NCI-H1694 treated with DMSO at 0.1 percent for 48 hours (cell line): ENCODE measurements around the gene DAD1.
"Not testable (repeated sequence)": the region's sequence is repeated elsewhere in the genome, so short reads cannot be mapped to it uniquely, and the experiment has no call there.

Source experiments
- DNase-seq: peaks from one replicate; lab custom pipeline; 2025; lab: John Stamatoyannopoulos, UW

Gene DAD1

GRCh38 chr14:22598896-22599244 lies 9.8 kb upstream of the DAD1 start:
- no peak for DNase-seq

- DNase-seq, result peak; percentile 31
These were observed 9.3 kb upstream of the DAD1 start, which contains the start of gene ABHD4 for GRCh38 chr14:22598099-22598895. TSS of gene ABHD4 (plus strand) at chr14:22598300. CDS start at chr14:22598307, 7 bp downstream.

DNA sequence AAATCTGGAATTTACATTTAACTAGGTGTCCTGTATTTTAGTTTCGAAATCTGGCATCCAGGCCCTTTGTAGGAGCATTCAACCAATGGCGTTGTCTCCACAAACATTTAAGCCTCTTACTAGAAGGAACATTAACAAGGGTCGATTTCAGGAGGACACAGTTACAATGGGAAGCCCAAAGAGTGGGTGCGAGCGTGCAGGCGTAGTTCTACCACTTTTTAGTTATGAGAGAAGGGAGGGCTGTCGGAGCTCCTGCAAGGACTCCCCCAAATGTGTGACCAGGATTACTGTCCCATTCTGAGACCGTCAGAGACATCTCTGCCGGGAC lies 8.7 kb upstream of the DAD1 start:
- DNase-seq, result no peak

GRCh38 chr14:22597265-22597664 lies 8.2 kb upstream of the DAD1 start:
- DNase-seq, result no peak

DNA sequence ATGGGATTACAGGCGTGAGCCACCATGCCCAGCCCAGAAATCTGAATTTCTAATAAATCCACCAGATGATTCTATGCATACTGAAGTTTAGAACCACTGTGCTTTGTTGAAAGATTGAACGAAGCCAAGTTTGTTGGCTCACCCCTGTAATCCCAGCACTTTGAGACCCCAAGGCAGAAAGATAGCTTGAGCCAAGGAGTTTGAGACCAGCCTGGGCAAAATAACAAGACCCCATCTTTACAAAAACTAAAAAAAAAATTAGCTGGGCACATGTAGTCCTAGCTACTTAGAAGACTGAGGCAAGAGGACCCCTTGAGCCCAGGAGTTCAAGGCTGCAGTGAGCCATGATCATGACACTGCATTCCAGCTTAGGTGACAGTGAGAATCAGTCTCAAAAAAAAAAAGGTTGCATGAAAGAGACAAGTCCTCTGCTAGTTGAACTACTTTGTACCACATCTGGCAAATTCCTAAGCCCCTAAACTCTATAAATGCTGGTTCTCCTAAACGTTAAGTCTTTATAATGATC lies 7.4 kb upstream of the DAD1 start:
- DNase-seq, result no peak

DNA sequence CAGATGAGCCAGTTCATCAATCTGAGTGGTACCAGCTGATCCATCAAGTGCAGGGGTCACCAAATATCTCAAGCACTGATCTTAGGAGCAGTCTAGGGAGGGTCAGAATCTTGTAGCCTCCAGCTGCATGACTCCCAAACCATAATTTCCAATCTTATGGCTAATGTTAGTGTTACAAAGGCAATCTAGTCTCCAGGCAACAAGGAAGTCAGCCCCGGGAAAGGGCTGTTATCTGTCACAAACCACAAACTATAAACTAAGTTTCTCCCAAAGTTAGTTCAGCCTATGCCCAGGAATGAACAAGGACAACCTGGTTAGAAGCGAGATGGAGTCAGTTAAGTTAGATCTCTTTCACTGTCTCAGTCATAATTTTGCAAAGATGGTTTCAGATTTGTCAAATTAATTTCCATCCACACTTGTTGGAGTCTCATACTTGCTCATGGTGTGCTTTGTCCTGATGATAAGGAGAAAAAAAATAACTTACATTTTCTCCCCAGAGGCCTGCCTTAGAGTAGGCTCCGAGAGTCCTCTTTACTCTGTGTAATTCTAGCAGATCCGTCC lies 5.2 kb upstream of the DAD1 start:
- no peak for DNase-seq

DNA sequence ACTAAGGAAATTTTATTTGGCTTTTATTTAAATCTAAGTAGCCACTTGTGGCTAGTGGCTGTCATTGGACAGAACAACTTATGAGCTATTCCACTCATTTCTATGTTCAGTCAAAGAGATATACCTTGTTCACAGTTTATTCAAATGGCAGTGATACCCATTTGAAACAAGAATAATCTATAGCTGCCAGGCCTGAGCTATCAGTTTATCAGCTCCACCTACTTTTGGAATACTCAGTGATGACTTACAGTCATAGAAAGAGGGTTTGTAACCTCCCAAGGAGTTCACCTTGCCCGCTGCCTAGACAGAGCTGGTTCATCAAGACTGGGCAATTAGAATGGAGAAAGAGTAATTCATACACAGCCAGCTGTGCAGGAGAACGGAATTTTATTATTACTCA lies 4.6 kb upstream of the DAD1 start:
- no peak for DNase-seq

DNA sequence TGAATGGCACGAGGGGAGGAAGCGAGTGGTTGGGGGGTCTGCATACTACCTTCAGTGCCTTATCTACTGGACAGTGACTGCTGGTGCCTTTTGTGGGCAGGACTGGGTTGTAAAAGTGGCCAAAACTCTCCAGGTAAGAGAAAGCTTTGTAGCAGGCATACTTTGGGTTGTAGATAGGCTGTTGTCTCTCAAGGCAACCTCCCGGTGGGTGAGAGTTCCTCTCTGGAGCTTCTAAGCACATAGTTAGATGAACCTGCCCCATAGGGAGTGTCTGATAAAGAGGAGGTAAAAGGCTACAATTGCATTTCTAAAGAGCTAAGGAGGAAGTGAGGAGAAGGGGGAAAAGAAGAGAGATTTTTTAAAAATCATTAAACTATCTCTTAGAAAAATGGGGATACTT lies 4.2 kb upstream of the DAD1 start:
- DNase-seq, result no peak

DNA sequence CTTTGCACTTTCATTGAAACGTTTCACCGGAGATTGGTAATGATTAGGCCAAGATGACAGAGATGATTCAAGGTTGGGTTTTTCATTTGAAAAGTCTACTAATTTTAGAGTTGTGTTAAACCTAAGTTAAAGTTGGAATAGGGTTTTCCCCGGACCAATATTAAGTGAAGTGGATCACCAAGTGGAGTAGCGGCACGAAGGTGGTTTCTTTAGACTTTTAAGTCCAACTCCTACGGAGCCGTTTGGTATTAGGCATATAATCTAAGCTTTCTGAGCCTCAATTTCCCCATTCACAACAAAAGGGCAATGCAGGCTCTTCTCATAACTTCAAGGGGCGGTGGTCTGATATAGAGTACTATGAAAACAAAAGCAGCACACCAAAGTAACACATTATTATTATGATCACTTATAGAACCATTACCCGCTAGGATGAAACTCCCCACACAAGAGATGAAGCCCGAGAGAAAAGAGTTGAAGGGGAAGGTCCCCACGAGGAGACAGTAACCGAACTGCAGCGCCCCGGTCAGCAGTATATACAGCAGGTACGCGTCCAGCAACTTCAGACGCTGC lies 413 bp downstream of the DAD1 start:
- DNase-seq, result no peak

- not testable (repeated sequence) for DNase-seq
These were observed 1.2 kb downstream of the DAD1 start for GRCh38 chr14:22587677-22588422.

DNA sequence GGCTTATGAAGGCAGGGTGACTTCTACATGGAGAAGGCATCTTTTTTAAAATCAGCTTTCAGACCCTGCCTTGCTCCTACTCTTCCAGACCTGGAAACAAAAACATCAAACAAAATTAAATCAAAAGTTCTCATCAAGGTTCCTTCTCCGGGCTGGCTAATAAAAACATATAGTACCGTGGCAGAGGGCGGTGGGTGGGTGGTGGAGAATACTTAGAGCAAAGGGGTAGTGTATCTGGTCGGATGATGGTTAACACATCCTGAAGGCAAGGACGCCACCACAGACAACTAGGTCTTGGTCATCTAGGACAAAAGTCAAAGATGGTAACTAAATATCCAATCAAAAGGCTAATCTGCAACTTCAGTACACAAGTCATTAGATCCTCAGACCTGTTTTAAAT lies 1.8 kb downstream of the DAD1 start:
- no peak for DNase-seq

- no peak for DNase-seq
These were observed 5.0 kb downstream of the DAD1 start for GRCh38 chr14:22583994-22584393.

DNA sequence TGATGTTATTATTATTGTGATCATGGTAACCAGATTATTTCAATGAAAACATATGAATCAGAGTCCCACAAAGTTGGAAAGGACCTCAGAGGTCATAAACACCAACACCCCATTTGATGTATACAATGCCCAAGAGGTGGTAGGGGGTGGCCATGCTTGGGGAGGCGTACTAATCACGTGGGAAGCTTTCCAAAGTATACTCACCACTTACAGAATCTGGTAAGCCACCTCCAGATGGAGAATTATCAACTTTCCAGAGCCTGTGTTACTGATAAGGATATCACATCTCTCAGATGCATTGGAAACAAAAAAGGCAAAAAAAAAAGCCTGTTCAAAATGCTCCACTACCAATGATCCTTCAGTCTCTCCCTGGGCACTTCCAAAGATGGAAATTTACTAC lies 8.4 kb downstream of the DAD1 start:
- DNase-seq, result no peak

DNA sequence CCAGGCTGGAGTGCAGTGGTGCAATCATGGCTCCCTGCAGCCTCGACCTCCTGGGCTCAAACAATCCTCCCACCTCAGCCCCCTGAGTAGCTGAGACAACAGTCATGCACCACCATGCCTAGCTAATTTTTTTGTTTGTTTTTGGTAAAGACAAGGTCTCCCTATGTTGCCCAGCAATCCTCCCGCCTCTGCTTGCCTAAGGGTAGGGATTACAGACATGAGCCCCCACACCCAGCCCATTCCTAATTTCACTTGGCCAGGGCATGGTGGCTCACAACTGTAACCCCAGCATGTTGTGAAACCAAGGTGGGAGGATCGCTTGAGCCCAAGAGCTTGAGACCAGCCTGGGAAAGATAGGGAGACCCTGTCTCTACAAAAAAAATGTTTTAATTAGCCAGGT lies 9.1 kb downstream of the DAD1 start:
- no peak for DNase-seq

GRCh38 chr14:22579236-22579635 lies 9.8 kb downstream of the DAD1 start:
- no peak for DNase-seq

DNA sequence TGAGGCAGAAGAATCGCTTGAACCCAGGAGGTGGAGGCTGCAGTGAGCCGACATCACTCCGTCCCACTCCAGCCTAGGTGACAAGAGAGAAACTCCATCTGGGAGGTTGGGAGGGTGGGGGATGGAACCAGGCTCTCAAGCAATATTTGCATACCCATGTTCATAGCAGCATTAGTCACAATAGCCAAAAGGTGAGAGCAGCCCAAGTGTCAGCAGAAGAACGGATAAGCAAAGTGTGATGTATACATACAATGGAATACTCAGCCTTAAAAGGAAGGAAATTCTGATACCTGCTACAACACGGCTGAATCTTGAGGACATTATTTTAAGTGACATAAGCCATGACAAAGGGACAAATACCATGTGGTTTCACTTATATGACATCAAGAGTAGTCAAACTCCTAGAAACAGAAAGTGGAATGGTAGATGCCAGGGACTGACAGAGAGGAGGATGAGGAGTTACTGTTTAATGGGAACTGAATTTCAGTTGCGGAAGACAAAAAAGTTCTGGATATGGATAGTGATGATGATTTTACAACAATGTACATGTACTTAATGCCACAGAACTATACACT lies 11.6 kb downstream of the DAD1 start:
- no peak for DNase-seq

GRCh38 chr14:22573804-22574203 lies 15.2 kb downstream of the DAD1 start:
- DNase-seq, result no peak

DNA sequence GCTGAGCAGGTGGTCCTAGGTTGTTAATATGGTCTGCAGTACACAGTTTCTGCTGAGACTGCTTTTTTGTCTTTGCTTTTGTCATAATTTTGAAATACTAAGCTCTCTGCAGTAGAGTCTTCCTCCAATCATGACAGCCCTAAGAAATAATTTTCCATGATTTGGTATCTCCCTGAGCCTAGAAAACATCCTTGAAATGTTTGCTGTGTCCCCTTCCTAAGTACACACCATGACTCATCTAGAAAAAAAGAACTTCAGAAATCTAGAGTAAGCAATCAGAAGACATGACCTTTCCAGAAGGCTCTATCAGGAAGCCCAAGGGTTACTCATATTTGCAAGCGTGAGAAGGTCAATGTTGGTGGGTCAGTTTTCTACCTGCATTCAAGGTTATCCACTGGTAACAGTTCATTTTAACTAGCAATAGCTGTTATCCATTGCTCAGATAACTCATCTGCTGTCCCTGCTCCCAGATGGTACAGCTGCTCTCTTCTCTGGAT lies 16.4 kb downstream of the DAD1 start:
- DNase-seq, result no peak

GRCh38 chr14:22570132-22570949 lies 18.7 kb downstream of the DAD1 start:
- DNase-seq, result peak; percentile 79

DNA sequence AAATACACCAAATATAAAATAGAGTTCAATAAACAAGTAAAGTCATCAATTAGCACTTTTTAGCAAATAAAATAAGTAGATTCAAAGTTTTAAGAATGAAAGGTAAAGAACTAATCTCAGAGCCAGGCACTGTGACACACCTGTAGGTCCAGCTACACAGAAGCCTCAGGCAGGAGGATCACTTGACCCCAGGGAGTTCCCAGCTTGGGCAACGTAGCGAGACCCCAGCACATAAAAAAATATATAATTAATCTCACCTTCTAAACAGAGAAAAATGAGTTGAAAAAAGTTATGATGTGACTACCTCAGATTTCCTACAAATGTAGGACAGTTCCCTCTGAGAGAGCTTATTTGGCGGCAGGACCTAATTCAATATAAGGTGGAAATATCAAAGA lies 19.3 kb downstream of the DAD1 start:
- no peak for DNase-seq

- no peak for DNase-seq
These were observed 19.8 kb downstream of the DAD1 start for GRCh38 chr14:22569106-22569736.
